ENCODE results near the gene JAM2.

- TF ChIP-seq, protein P1, sequence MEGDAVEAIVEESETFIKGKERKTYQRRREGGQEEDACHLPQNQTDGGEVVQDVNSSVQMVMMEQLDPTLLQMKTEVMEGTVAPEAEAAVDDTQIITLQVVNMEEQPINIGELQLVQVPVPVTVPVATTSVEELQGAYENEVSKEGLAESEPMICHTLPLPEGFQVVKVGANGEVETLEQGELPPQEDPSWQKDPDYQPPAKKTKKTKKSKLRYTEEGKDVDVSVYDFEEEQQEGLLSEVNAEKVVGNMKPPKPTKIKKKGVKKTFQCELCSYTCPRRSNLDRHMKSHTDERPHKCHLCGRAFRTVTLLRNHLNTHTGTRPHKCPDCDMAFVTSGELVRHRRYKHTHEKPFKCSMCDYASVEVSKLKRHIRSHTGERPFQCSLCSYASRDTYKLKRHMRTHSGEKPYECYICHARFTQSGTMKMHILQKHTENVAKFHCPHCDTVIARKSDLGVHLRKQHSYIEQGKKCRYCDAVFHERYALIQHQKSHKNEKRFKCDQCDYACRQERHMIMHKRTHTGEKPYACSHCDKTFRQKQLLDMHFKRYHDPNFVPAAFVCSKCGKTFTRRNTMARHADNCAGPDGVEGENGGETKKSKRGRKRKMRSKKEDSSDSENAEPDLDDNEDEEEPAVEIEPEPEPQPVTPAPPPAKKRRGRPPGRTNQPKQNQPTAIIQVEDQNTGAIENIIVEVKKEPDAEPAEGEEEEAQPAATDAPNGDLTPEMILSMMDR (IDR thresholded peaks at IDR 0.05; ENCODE audit: low read length), result peak; percentile 91
- no peak for TF ChIP-seq EZH2 (IDR thresholded peaks at IDR 0.05; ENCODE audit: borderline replicate concordance, low read length)
These were observed 30.9 kb upstream of the JAM2 start for GRCh38 chr21:25608044-25608737.

Measured in OCI-LY1 (cell line).